ENCODE measurements around the gene MTG2. TPM values are rescaled to one million over a fixed set of nuclear protein-coding genes. Genes with fewer than 3 reads are reported as not detected.

MTG2 gene
- total and polyA plus RNA-seq, 2 of the 8 experiments (the other 6 are each of a cell fraction or from before 2014, with no cell fraction given), result 14.4 to 22.8 TPM

DNA sequence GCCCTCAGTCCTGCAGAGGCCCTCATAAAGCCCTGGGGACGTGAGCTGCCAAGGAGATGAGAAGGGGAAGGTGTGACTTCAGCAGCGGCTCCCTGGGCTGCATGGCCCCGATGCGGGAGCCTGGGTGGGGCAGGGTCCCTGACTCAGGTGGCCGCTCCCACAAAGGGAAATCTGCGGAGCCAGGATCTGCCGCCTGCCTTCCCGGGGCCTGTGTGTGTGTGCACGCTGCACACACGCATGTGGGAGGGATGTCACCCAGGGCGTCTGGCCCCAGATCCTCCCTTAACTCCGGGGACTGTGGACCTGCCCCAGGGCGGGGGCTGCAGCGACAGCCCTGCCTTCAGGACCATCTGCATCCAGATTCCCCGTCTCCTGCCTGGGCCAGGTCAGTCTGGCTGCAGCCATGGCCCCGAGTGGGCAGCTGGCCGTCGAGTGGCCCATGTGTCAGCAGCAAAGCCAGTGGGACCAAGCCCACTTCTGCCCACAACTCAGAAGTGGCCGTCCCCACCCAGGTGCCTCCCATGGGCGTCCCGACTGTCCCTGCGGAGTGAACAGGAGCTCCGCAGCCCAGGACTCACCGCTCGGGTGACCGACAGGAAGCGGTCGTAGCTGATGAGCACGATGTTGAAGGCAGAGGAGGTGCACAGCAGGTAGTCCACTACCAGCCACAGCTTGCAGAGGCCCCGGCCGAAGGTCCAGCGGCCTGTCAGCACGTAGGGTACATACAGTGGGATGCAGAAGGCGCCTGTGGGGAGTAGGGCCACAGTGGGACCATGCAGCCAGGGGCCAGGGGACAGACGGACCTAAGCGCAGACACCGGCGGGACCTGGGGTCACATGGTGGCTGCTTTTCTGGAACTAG is 35.3 kb downstream of the MTG2 start:
- H3K4me1 ChIP-seq (replicated peaks in 1 of 4; ENCODE audit: control insufficient read depth in 3 of 4, insufficient read depth in 4 of 4, low read length in 3 of 4), result peaks cover 0 to 31% (median 18%) of the 10 kb centered on the region in 4 experiments; a peak in 6 of 7 replicates
- no peak overlapping the region for H2BK5ac ChIP-seq (ENCODE audit: low read depth, low read length)
- peak overlapping the region; percentile 69 to 89; a peak in 3 of 4 replicates for H3K4me2 ChIP-seq (ENCODE audit: insufficient read depth in 1 of 2, low read depth in 2 of 2, low read length in 2 of 2)
- H3K4ac ChIP-seq (replicated peaks; ENCODE audit: insufficient read length, low read depth, low read length), result no peak overlapping the region
- no peak overlapping the region for H3K14ac ChIP-seq (ENCODE audit: insufficient read length)
- no peaks in the 10 kb centered on the region for H3K79me2 ChIP-seq (ENCODE audit: control insufficient read depth in 1 of 2, insufficient read depth in 2 of 2, low read length in 2 of 2)
- DNase-seq (ENCODE audit: low read depth in 1 of 2, low spot score in 2 of 2) (no peak), FAIRE-seq (no peak)
- H2AK5ac ChIP-seq (ENCODE audit: low read depth, low read length), result no peak overlapping the region
- no peak overlapping the region for H3K27ac ChIP-seq (ENCODE audit: low read depth, low read length)
- peak overlapping the region; percentile 88; the same call in 1 of the 2 replicates for H2BK15ac ChIP-seq (ENCODE audit: low read length)
- WGBS, 2 experiments (ENCODE audit: extremely low coverage in 1 of 2, insufficient coverage in 1 of 2, insufficient read length in 1 of 2, insufficient replicate concordance in 2 of 2, low coverage in 1 of 2, low lambda C conversion rate in 2 of 2, missing lambda C conversion rate in 1 of 2), result 75% methylated on average over 38 of the region's 38 CpGs; no CpG with 5 or more reads in 1 of the 2 experiments
- H2BK120ac ChIP-seq (replicated peaks; ENCODE audit: low read depth, low read length), result no peak overlapping the region
- H3K79me1 ChIP-seq (ENCODE audit: low read depth, low read length), result no peaks in the 10 kb centered on the region
- no peak overlapping the region; the same call in 1 of the 2 replicates for H4K8ac ChIP-seq (ENCODE audit: extremely low read depth, insufficient read depth, low read length)
- H3K36me3 ChIP-seq (ENCODE audit: control insufficient read depth in 2 of 4, insufficient read depth in 4 of 4, low read length in 3 of 4), result no peaks in the 10 kb centered on the region
- H3K56ac ChIP-seq (replicated peaks; ENCODE audit: insufficient read length, low read depth, low read length), result no peak overlapping the region
- peak overlapping the region in 2 of 4 experiments; percentile 16 to 60; a peak in 4 of 8 replicates for H3K4me3 ChIP-seq (ENCODE audit: extremely low read depth in 1 of 4, insufficient read depth in 2 of 4, low read depth in 3 of 4, low read length in 4 of 4)
- TF ChIP-seq FOSL1 (IDR thresholded peaks at IDR 0.05; ENCODE audit: insufficient read depth, low read depth, low read length) (no peak), GABPA (IDR thresholded peaks at IDR 0.05; ENCODE audit: borderline replicate concordance, insufficient read depth, low read length) (0 out of 2 replicates have a peak, but pooled peaks have one; percentile 27)
- H4K20me1 ChIP-seq (replicated peaks in 1 of 2; ENCODE audit: control insufficient read depth in 1 of 2, insufficient read depth in 2 of 2, low read length in 2 of 2), result peaks cover 6 to 18% of the 10 kb centered on the region in 2 experiments
- no peaks in the 10 kb centered on the region for H3K9me3 ChIP-seq (ENCODE audit: insufficient read depth in 2 of 2, low read depth in 1 of 2, low read length in 1 of 2)
- POLR2A ChIA-PET (ENCODE audit: partially characterized antibody), result interaction anchor here (0.5 to 1.4 kb wide), 5 partner anchors 8 to 151 kb away, joined by 3 to 6 read pairs (median 4); no protein-coding TSS in a partner anchor
- H3K9ac ChIP-seq (replicated peaks in 1 of 4; ENCODE audit: extremely low read depth in 1 of 4, low read depth in 3 of 4, low read length in 3 of 4), result no peak overlapping the region
- H4K91ac ChIP-seq (replicated peaks; ENCODE audit: insufficient read length, low read length), result peak overlapping the region; percentile 30
- no peak overlapping the region for H4K5ac ChIP-seq (ENCODE audit: insufficient read length, low read depth, low read length)
- no peak overlapping the region for H2AFZ ChIP-seq (ENCODE audit: low read length)
- H3K23ac ChIP-seq (ENCODE audit: insufficient read length), result no peak overlapping the region
- peaks cover 9 to 49% (median 41%) of the 10 kb centered on the region in 4 experiments for H3K27me3 ChIP-seq (replicated peaks in 1 of 4; ENCODE audit: control insufficient read depth in 3 of 4, extremely low read depth in 1 of 4, insufficient read depth in 3 of 4, low read length in 3 of 4)
- no peak overlapping the region for H2BK12ac ChIP-seq (ENCODE audit: low read depth, low read length)
- H2BK20ac ChIP-seq (ENCODE audit: low read length), result no peak overlapping the region
- CTCF ChIA-PET (ENCODE audit: partially characterized antibody), result interaction anchor here (1.0 to 1.6 kb wide), 4 partner anchors 8 to 150 kb away, joined by 3 to 6 read pairs (median 4); no protein-coding TSS in a partner anchor
- no peak overlapping the region for H3K18ac ChIP-seq (ENCODE audit: extremely low read depth, low read length)
- peaks cover 21% of the 10 kb centered on the region; the same call in 1 of the 2 replicates for H3K23me2 ChIP-seq (ENCODE audit: low read depth, low read length)
